SK-N-SH treated with all-trans-retinoic acid at 6 μM for 48 hours (cell line): ENCODE measurements around the gene FBLL1.

Experiments
- ATAC-seq: fragments of 200-7000 bp; cut with Tn5 transposase; 3 replicates; pipeline ENCODE4 v1.9.1; 2020; ENCODE audit warnings: mild to moderate bottlenecking, moderate library complexity
- ARNTL ChIP-seq: fragments of 450-650 bp; formaldehyde crosslinking; IDR thresholded peaks from 2 replicates; pipeline ENCODE4 v1.5.0; 2020; ENCODE audit warnings: low read depth, mild to moderate bottlenecking, moderate library complexity, borderline replicate concordance
- CREB5 ChIP-seq: fragments of 250-450 bp; sonication (Bioruptor Pico); IDR thresholded peaks from 2 replicates; pipeline ENCODE4 v1.5.1; 2020; ENCODE audit warnings: low read depth, mild to moderate bottlenecking, moderate library complexity
- CSDC2 ChIP-seq: fragments of 250-450 bp; sonication (Bioruptor Pico); IDR thresholded peaks from 2 replicates; pipeline ENCODE4 v1.5.0; 2020; ENCODE audit warnings: mild to moderate bottlenecking, moderate library complexity
- GLIS3 ChIP-seq: fragments of 250-450 bp; sonication (Bioruptor Pico); IDR thresholded peaks from 2 replicates; pipeline ENCODE4 v1.5.0; 2020; ENCODE audit warnings: mild to moderate bottlenecking, moderate library complexity
- ISL1 ChIP-seq: fragments of 250-450 bp; sonication (Bioruptor Pico); IDR thresholded peaks from 2 replicates; pipeline ENCODE4 v2.1.2; 2022; ENCODE audit warnings: mild to moderate bottlenecking, moderate library complexity
- OSR1 ChIP-seq: fragments of 250-450 bp; sonication (Bioruptor Pico); IDR thresholded peaks from 2 replicates; pipeline ENCODE4 v1.8.0; 2022; ENCODE audit warnings: moderate library complexity, mild to moderate bottlenecking, inconsistent platforms
- POU6F1 ChIP-seq: fragments of 250-450 bp; sonication (Bioruptor Pico); IDR thresholded peaks from 2 replicates; pipeline ENCODE4 v1.8.0; 2021; ENCODE audit warnings: low read depth, mild to moderate bottlenecking, moderate library complexity, borderline replicate concordance
- PPARA ChIP-seq: fragments of 250-450 bp; sonication (Bioruptor Pico); IDR thresholded peaks from 2 replicates; pipeline ENCODE4 v1.5.0; 2020; ENCODE audit warnings: mild to moderate bottlenecking, borderline replicate concordance
- RARB ChIP-seq: fragments of 250-450 bp; sonication (Bioruptor Pico); IDR thresholded peaks from 2 replicates; pipeline ENCODE4 v1.8.0; 2021; ENCODE audit warnings: mild to moderate bottlenecking, moderate library complexity
- SNAI2 ChIP-seq: fragments of 250-450 bp; sonication (Bioruptor Pico); IDR thresholded peaks from 2 replicates; pipeline ENCODE4 v1.5.0; 2020; ENCODE audit warnings: mild to moderate bottlenecking, moderate library complexity
- TCF4 ChIP-seq: fragments of 250-450 bp; sonication (Bioruptor Pico); IDR thresholded peaks from 2 replicates; pipeline ENCODE4 v1.8.0; 2021; ENCODE audit warnings: mild to moderate bottlenecking, moderate library complexity, borderline replicate concordance
- TOX ChIP-seq: fragments of 250-450 bp; sonication (Bioruptor Pico); IDR thresholded peaks from 2 replicates; pipeline ENCODE4 v1.8.0; 2021; ENCODE audit warnings: mild to moderate bottlenecking, moderate library complexity, borderline replicate concordance
- ZC3H10 ChIP-seq: fragments of 250-450 bp; sonication (Bioruptor Pico); IDR thresholded peaks from 2 replicates; pipeline ENCODE4 v1.5.1; 2021; ENCODE audit warnings: mild to moderate bottlenecking, moderate library complexity
- ZFP30 ChIP-seq: fragments of 450-650 bp; formaldehyde crosslinking; IDR thresholded peaks from 2 replicates; pipeline ENCODE4 v1.5.0; 2022; ENCODE audit warnings: mild to moderate bottlenecking, moderate library complexity
- ZNF565 ChIP-seq: fragments of 450-650 bp; formaldehyde crosslinking; conservative IDR thresholded peaks from 2 replicates; pipeline ENCODE4 v1.5.0; 2020; ENCODE audit warnings: low read depth, mild to moderate bottlenecking, moderate library complexity
- ZNF70 ChIP-seq: fragments of 450-650 bp; formaldehyde crosslinking; IDR thresholded peaks from 2 replicates; pipeline ENCODE4 v1.5.0; 2020; ENCODE audit warnings: mild to moderate bottlenecking, moderate library complexity
- ZNF8 ChIP-seq: fragments of 450-650 bp; formaldehyde crosslinking; IDR thresholded peaks from 2 replicates; pipeline ENCODE4 v1.5.0; 2020; ENCODE audit warnings: mild to moderate bottlenecking, moderate library complexity
- TF ChIP-seq, protein P1 (sequence below): fragments of 250-450 bp; sonication (Bioruptor Pico); IDR thresholded peaks from 2 replicates; pipeline ENCODE4 v1.8.0; 2020; ENCODE audit warnings: mild to moderate bottlenecking, moderate library complexity, borderline replicate concordance
- TF ChIP-seq, protein P2 (sequence below): fragments of 250-450 bp; sonication (Bioruptor Pico); IDR thresholded peaks from 2 replicates; pipeline ENCODE4 v1.5.1; 2021; ENCODE audit warnings: mild to moderate bottlenecking, moderate library complexity
- TF ChIP-seq, protein P3 (sequence below): fragments of 250-450 bp; sonication (Bioruptor Pico); IDR thresholded peaks from 2 replicates; pipeline ENCODE4 v1.5.0; 2020; ENCODE audit warnings: mild to moderate bottlenecking, moderate library complexity

The FBLL1 gene

DNA sequence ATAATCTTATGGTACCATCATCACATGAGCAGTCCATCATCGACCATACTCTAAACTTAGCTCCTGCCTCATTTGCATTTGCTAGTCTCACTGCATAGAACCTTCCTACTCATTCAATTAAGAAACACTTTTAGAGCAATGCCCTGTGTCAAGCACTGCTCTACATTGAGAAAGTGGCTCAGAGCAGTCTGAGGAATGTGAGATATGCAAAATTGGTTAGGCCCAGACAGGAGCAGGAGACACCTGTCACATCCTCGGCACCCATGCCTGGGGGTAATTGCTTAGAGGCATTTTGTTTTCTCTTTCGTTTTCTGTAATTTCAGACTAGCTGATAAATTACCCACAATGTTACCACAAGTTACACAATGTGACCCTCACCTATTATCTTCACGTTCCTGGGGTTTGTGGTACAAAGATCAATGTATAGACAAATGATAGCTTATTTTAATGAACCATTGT lies 47.7 kb upstream of the FBLL1 start (continued):
- no peak for TF ChIP-seq TCF4 (CRISPR knock-in tag)
- TF ChIP-seq PPARA (CRISPR knock-in tag), result no peak
- no peak for TF ChIP-seq OSR1 (CRISPR knock-in tag)
- TF ChIP-seq GLIS3 (CRISPR knock-in tag), result no peak
- no peak for TF ChIP-seq SNAI2
- no peak for TF ChIP-seq ZNF565 (CRISPR knock-in tag)
- no peak for TF ChIP-seq ISL1 (CRISPR knock-in tag)
- TF ChIP-seq, protein P1, sequence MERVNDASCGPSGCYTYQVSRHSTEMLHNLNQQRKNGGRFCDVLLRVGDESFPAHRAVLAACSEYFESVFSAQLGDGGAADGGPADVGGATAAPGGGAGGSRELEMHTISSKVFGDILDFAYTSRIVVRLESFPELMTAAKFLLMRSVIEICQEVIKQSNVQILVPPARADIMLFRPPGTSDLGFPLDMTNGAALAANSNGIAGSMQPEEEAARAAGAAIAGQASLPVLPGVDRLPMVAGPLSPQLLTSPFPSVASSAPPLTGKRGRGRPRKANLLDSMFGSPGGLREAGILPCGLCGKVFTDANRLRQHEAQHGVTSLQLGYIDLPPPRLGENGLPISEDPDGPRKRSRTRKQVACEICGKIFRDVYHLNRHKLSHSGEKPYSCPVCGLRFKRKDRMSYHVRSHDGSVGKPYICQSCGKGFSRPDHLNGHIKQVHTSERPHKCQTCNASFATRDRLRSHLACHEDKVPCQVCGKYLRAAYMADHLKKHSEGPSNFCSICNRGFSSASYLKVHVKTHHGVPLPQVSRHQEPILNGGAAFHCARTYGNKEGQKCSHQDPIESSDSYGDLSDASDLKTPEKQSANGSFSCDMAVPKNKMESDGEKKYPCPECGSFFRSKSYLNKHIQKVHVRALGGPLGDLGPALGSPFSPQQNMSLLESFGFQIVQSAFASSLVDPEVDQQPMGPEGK (CRISPR knock-in tag), result no peak
- no peak for TF ChIP-seq POU6F1 (CRISPR knock-in tag)

- TF ChIP-seq RARB (no peak), CREB5 (no peak), SNAI2 (no peak), ZNF70 (CRISPR knock-in tag) (no peak), OSR1 (CRISPR knock-in tag) (no peak)
- TF ChIP-seq, all 23 proteins: peak for 0
- no peak for ATAC-seq
These were observed 46.7 kb upstream of the FBLL1 start for GRCh38 chr5:168482361-168482760.

DNA sequence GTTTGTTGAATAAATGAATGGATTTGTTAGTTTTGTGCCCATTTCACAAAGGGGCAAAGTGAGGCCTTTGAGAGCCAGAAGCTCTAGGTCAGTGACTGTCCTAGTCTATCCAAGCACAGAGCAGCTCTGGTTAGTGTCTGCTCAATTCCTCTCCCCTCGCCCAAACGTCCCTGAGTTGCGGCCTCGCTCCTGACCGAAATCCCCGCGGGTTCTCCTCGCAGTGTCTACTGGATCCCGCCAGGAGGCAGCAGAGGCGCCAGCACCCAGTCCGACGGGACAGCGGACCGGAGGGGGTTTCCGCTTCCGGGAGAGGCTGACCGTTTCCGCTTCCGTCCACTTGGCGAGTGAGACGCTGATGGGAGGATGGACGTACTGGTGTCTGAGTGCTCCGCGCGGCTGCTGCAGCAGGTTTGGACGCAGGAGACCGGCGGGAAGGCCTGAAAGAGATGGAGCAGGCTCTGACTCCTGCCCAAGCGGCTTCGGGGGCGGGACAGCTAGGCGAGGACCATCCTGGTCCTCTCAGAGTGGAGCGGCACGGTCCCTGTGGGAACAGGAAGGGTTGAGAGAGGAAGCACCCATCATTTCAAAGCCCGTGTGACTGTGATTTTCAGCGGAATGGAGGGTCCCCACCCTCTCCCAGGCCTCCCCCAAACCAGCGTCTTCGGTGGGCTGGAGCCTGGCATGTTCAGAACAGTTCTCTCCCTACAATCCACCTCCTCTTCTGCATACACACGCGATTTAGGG lies 42.8 kb upstream of the FBLL1 start, which contains the start of gene RARS1:
Gene RARS1, plus strand, starts transcription at position 336 of the 744 bp plus-strand sequence. Its CDS starts 28 bp downstream, at position 364.
- peak; percentile 99 for ATAC-seq
- TF ChIP-seq ZNF8 (CRISPR knock-in tag), result no peak
- TF ChIP-seq TCF4 (CRISPR knock-in tag), result peak; percentile 48; the same call in 1 of the 2 replicates
- TF ChIP-seq CSDC2 (CRISPR knock-in tag), result no peak
- no peak for TF ChIP-seq ZFP30 (CRISPR knock-in tag)
- TF ChIP-seq, protein P2, sequence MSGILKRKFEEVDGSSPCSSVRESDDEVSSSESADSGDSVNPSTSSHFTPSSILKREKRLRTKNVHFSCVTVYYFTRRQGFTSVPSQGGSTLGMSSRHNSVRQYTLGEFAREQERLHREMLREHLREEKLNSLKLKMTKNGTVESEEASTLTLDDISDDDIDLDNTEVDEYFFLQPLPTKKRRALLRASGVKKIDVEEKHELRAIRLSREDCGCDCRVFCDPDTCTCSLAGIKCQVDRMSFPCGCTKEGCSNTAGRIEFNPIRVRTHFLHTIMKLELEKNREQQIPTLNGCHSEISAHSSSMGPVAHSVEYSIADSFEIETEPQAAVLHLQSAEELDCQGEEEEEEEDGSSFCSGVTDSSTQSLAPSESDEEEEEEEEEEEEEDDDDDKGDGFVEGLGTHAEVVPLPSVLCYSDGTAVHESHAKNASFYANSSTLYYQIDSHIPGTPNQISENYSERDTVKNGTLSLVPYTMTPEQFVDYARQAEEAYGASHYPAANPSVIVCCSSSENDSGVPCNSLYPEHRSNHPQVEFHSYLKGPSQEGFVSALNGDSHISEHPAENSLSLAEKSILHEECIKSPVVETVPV (CRISPR knock-in tag), result no peak

GRCh38 chr5:168489059-168489458 lies 40.0 kb upstream of the FBLL1 start:
- ATAC-seq, result no peak
- TF ChIP-seq TOX (CRISPR knock-in tag), result no peak
- no peak for TF ChIP-seq ZNF70 (CRISPR knock-in tag)
- no peak for TF ChIP-seq TCF4 (CRISPR knock-in tag)
- TF ChIP-seq, protein P2 (CRISPR knock-in tag), result no peak
- TF ChIP-seq POU6F1 (CRISPR knock-in tag), result no peak
- TF ChIP-seq CSDC2 (CRISPR knock-in tag), result no peak
- TF ChIP-seq, protein P3, sequence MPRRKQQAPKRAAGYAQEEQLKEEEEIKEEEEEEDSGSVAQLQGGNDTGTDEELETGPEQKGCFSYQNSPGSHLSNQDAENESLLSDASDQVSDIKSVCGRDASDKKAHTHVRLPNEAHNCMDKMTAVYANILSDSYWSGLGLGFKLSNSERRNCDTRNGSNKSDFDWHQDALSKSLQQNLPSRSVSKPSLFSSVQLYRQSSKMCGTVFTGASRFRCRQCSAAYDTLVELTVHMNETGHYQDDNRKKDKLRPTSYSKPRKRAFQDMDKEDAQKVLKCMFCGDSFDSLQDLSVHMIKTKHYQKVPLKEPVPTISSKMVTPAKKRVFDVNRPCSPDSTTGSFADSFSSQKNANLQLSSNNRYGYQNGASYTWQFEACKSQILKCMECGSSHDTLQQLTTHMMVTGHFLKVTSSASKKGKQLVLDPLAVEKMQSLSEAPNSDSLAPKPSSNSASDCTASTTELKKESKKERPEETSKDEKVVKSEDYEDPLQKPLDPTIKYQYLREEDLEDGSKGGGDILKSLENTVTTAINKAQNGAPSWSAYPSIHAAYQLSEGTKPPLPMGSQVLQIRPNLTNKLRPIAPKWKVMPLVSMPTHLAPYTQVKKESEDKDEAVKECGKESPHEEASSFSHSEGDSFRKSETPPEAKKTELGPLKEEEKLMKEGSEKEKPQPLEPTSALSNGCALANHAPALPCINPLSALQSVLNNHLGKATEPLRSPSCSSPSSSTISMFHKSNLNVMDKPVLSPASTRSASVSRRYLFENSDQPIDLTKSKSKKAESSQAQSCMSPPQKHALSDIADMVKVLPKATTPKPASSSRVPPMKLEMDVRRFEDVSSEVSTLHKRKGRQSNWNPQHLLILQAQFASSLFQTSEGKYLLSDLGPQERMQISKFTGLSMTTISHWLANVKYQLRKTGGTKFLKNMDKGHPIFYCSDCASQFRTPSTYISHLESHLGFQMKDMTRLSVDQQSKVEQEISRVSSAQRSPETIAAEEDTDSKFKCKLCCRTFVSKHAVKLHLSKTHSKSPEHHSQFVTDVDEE, result no peak
- no peak for TF ChIP-seq ARNTL (CRISPR knock-in tag)
- TF ChIP-seq ZC3H10 (CRISPR knock-in tag), result no peak
- TF ChIP-seq, protein P1 (CRISPR knock-in tag), result no peak
- TF ChIP-seq, all 23 proteins: peak for 0
